Epithelial cell of esophagus (primary cell): ENCODE results near the gene SPACA4.
A peak's percentile ranks its signal among the peaks of the same experiment; 100 is the strongest.

Experiments
- DNase-seq: peaks from one replicate; pipeline ENCODE4 v3.0.0; 2010; ENCODE audit warnings: low read depth
- H3K4me3 ChIP-seq: 2 replicates; pipeline ENCODE4 v1.5.1; 2011; ENCODE audit warnings: mild to moderate bottlenecking, low read length, control low read depth
- TF ChIP-seq, protein P1 (sequence below): IDR thresholded peaks from 2 replicates; pipeline ENCODE4 v1.5.1; 2011; ENCODE audit warnings: low read depth, mild to moderate bottlenecking, low read length, control low read depth, inconsistent platforms; ENCODE audit not compliant: insufficient read depth; ENCODE audit errors: missing control alignments

SPACA4 gene

DNA sequence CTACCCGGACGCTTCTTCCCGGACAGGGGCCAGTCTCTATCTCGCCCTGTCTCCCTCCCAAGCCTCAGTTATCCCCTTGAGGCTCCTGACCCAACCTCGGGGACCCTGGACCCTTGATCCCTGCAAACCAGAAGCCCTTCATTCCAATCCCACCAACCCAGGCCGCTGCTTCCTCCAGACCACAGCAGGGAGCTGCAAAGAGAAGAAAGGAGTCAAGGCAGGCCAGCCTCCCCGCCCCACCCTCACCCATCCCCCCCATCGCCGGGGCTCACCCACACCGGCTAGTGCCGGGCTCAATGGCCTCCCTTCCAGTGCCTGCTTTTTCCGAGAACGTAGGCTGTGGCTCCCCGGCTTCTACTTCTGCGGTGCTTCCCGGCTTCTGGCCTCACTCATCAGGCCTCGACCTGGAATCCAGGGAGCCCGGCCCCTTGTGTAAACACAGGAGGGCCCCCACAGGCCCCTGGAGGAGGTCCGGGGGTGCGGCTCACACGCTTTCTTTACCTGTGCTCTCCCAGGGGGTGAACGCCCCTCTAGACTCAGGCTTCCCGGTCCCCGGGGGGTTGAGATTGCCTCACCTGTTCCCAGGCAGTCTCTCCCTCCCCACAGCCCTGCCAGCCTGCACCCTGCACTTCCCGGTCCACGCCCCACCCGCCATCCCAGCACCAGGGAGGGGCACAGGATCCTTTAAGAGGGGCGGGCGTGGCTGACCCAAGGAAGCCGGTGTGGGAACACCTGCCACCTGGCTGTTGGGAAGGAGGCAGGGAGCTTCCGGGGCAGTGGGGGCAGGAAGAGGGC, 8.1 kb downstream of the SPACA4 start, which contains the start of gene FAM83E:
Gene FAM83E, minus strand, starts transcription at position 641 of the 795 bp plus-strand sequence. CDS start 1,704 bp downstream, outside the sequence.
- peak within 1 kb of the TSS; percentile 26 for H3K4me3 ChIP-seq
- TF ChIP-seq, protein P1, sequence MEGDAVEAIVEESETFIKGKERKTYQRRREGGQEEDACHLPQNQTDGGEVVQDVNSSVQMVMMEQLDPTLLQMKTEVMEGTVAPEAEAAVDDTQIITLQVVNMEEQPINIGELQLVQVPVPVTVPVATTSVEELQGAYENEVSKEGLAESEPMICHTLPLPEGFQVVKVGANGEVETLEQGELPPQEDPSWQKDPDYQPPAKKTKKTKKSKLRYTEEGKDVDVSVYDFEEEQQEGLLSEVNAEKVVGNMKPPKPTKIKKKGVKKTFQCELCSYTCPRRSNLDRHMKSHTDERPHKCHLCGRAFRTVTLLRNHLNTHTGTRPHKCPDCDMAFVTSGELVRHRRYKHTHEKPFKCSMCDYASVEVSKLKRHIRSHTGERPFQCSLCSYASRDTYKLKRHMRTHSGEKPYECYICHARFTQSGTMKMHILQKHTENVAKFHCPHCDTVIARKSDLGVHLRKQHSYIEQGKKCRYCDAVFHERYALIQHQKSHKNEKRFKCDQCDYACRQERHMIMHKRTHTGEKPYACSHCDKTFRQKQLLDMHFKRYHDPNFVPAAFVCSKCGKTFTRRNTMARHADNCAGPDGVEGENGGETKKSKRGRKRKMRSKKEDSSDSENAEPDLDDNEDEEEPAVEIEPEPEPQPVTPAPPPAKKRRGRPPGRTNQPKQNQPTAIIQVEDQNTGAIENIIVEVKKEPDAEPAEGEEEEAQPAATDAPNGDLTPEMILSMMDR, result peak; percentile 14
- peak; percentile 82 for DNase-seq

DNA sequence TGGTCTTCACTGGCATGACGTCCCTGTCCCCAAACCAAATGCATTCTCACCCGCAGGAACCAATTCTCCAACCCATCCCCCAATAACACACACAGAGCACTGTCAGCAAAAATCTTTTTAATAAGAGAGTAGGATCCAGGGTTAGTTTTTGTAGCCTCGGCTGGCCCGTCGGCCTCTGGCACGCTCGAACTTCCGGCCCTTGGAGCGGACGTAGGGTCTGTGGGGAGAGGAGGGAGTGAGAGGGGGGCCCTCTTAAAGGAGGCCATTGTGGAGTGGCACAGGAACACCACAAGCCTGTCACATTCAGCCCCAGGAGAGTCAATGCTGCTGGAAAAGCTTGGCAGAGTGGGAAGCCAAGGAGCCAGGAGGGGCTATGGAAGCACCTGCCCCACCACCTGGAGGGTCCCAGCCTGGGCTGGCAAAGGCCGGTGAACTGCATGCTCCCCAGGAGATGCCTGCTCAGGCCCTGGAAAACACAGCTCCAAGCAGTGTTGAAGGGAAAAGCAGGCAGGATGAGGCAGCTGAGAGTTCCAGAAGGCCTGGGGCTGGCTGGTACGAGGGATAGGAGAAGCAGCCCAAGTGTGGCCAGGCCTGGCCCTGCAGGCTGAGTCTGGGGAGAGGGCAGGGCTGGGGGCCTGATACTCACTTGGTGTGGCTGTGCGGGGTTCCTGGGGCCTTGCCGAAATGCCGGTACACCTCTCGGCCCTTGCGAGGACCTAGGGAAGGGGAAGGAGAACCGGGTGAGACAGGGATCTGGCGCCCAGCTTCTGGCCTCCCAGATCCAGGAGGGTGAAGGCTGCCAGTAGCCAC, 8.9 kb downstream of the SPACA4 start:
- DNase-seq, result no peak
- no peak overlapping the region for H3K4me3 ChIP-seq
- TF ChIP-seq, protein P1, result no peak

DNA sequence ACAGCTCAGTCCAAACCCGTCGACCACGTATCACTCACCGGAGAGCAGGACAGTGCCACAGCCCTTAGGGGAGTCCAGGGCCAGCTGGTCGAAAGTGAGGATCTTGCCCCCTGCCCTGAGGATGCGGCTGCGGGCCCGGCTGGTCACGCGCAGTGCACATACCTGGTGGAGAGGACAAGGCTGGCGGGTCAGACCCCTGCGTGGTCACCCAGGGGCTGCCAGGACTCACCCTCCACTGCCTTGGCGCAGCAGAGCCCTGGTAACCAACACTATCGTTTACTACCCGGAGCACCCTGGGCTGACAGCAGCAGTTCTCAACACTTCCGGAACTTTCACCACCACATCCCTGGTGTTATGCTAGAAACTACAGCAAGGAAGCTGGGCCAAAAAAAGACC, 9.5 kb downstream of the SPACA4 start:
- no peak overlapping the region for H3K4me3 ChIP-seq
- TF ChIP-seq, protein P1, result no peak
- DNase-seq, result no peak

DNA sequence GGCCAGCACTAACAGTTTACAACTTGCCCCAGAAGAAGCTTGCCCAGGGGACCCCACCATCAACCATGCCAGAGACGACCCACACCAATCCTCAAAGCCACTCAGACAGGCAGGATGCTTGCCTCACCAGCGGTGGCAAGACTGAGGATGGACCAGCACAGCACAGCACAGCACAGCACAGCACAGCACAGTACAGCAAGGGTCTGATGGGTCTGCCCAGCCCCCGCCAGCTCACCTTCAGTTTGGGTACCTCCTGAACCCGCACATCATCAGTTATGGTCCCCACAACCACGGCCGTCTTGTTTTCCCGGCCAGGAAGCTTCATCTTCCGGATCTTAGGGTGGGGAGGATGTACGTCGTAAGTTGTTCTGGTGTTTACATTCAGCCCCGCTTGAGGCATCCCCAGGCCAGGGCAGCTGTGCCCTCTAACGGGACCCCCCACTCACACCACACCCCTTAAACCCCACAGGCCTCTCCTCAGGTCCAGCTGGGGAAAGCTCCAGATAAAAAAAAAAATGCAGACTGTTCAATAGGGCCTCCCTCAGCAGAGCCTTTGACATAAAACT, 10.0 kb downstream of the SPACA4 start:
- TF ChIP-seq, protein P1, result no peak
- DNase-seq, result no peak
- H3K4me3 ChIP-seq, result peak overlapping the region; percentile 94

DNA sequence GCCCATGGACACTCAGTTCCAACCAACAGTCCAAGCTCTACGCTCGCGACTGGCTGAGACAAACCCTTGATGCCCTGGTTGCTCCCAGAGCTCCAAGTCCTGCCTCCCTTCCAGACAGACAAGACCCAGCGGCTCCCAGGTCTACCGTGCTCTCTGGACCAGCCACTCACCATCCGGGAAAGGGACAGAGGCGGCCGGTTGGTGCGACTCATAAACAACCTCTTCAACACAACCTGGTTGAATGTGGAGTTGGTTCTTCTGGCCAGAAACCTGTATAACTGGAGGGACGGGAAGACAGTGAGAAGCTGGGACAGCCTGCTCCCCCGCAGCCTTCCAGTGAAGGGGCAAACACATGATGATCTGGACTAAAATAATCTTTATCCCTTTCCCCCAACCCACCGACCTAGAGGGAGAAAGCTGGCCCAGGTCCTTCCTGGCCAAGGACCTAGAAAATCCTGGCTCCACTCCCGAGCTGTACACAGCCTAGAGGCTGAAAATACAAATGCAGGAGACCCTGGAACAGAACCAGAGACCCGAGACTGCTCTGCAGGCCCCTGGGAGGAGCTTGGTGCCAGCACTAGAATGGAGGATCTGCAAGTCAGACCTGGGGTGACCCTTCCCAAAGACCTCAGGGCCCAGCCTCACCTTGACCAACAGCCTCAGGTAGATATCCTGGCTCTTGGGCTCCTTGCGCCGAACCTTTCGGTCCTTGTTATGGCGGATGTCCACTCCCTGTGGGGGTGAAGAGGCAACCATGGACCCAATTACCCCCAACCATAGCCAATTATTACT, 10.8 kb downstream of the SPACA4 start:
- peak; percentile 49 for DNase-seq
- TF ChIP-seq, protein P1, result no peak
- H3K4me3 ChIP-seq, result peak overlapping the region; percentile 94

DNA sequence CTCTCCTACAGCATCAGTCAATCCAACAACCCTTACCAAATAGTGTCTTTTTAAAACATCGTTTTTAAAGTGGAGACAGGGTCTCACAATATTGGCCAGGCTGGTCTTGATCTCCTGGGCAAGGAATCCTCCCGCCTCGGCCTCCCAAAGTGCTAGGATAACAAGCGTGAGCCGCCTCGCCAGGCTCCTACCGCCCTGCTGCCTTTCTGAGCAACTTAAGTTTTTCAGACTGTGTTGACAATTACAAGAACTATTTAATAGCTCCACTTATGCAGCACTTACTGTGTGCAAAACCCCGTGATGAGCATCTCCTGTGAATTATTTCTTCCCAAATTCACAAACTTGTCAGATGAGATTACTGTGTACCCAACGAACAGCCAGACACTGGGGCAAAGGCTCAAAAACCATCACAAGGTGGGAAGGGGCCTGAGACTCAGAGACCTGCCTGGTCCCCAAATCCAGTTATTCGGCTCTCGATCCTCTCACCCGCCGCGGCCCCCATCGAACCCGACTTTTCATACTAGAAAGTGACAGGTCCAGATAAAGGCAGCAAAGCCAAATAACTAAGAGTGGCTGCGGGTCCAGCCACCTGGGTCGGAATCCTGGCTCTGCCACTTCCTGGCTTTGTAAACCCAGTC, 11.9 kb downstream of the SPACA4 start:
- H3K4me3 ChIP-seq, result peak overlapping the region; percentile 94
- TF ChIP-seq, protein P1, result no peak
- no peak for DNase-seq
